ENCODE data around the gene ITGB7. TPM values are rescaled to one million over a fixed set of nuclear protein-coding genes. Genes with fewer than 3 reads are reported as not detected.

Gene ITGB7
- polyA plus RNA-seq, 1 experiment, result 0.63 TPM

GRCh38 chr12:53173085-53173715, 33.9 kb downstream of the ITGB7 start:
- POLR2A ChIA-PET, result no interaction called here
- no peak overlapping the region for H3K4me3 ChIP-seq (ENCODE audit: low read depth, low read length)

DNA sequence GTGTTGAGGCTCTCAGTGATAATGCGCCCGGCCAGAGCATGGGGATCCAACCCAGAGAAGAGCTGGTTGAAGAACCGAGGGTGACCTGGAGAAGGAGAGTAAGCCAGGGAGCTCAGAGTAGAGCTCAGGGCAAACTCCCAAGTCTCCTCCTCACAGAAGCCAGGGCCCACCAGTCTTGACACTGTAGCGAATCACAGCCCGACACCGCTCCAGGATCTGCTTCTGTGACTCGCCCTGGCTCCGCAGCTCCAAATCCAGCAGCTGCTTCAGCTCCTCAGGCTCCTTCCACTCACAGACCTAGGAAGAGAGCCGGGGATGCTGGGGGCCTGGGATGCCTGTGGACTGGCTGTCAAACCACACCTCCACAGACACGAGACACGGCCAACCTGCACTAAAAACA, 34.7 kb downstream of the ITGB7 start:
- POLR2A ChIA-PET, result no interaction called here

More at GRCh38 chr12:53173085-53173715, 33.9 kb downstream of the ITGB7 start:
- Histone ChIP-seq H3K36me3 (ENCODE audit: control insufficient read depth, insufficient read depth, low read length) (peaks cover 5% of the 10 kb centered on the region), H3K27me3 (ENCODE audit: control insufficient read depth, insufficient read depth, low read length) (no peaks in the 10 kb centered on the region)
- CTCF ChIA-PET, result interaction anchor here (1.2 to 8.2 kb wide), 8 partner anchors 13 to 175 kb away, joined by 3 to 69 read pairs (median 4); no protein-coding TSS in a partner anchor
- no peak for TF ChIP-seq CTCF (IDR thresholded peaks at IDR 0.05; ENCODE audit: insufficient read depth, low read depth, low read length)
- no peak for DNase-seq (ENCODE audit: low read depth)

GRCh38 chr12:53171725-53172329, 35.2 kb downstream of the ITGB7 start:
- TF ChIP-seq CTCF (IDR thresholded peaks at IDR 0.05; ENCODE audit: insufficient read depth, low read depth, low read length), result no peak
- H3K36me3 ChIP-seq (ENCODE audit: control insufficient read depth, insufficient read depth, low read length), result peaks cover 5% of the 10 kb centered on the region
- H3K27me3 ChIP-seq (ENCODE audit: control insufficient read depth, insufficient read depth, low read length), result no peaks in the 10 kb centered on the region
- DNase-seq (ENCODE audit: low read depth), result no peak
- no peak overlapping the region for H3K4me3 ChIP-seq (ENCODE audit: low read depth, low read length)
- ChIA-PET POLR2A (no interaction called here), CTCF (interaction anchor here (1.1 to 8.2 kb wide), 5 partner anchors 9 to 106 kb away, joined by 3 to 69 read pairs (median 4); partner anchors contain the start of genes CSAD and ZNF740)

More for the DNA sequence above, 34.7 kb downstream of the ITGB7 start:
- Histone ChIP-seq H3K4me3 (ENCODE audit: low read depth, low read length) (no peak overlapping the region), H3K36me3 (ENCODE audit: control insufficient read depth, insufficient read depth, low read length) (peaks cover 5% of the 10 kb centered on the region), H3K27me3 (ENCODE audit: control insufficient read depth, insufficient read depth, low read length) (no peaks in the 10 kb centered on the region)
- TF ChIP-seq CTCF (IDR thresholded peaks at IDR 0.05; ENCODE audit: insufficient read depth, low read depth, low read length), result no peak
- CTCF ChIA-PET, result interaction anchor here (1.1 to 8.2 kb wide), 8 partner anchors 8 to 176 kb away, joined by 3 to 69 read pairs (median 4); partner anchors contain the start of genes CSAD and ZNF740
- DNase-seq (ENCODE audit: low read depth), result no peak

DNA sequence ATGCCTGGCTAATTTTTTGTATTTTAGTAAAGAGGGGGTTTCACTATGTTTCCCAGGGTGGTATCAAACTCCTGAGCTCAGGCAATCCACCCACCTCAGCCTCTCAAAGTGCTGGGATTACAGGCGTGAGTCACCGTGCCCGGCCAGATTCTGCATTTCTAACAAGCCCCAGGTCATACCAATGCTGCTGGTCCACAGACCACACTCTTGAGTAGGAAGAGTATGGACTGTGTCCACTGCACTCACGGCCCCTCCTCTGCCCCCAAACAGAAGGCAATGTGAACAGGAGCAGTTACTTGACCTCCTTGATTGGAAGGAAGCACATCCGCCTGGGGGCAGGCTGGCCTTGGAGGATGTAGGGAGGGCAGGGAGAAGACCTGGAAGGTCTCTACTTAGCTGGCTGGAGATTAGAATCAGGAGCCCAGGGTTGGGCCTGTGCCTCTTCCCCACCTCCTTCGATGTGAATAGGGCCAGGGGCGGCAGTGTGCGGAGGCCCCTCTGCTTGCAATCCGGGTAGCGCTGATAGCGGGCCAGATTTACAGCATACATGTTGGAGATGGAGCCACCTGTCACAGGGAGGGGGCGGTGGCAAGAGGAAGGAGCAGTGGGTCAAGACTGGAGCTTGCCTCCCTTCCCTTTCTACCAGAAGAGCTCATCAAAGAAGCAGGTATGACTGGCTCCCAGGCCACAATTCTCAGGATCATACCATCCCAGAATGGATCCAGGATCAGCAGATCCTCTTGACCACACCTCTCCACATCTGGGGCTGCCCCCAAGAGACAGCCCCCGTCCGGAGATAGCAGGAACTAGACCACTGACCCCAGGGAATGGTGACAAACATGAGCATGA, 36.0 kb downstream of the ITGB7 start:
- no peak for DNase-seq (ENCODE audit: low read depth)
- Histone ChIP-seq H3K4me3 (ENCODE audit: low read depth, low read length) (no peak overlapping the region), H3K36me3 (ENCODE audit: control insufficient read depth, insufficient read depth, low read length) (peaks cover 5% of the 10 kb centered on the region), H3K27me3 (ENCODE audit: control insufficient read depth, insufficient read depth, low read length) (no peaks in the 10 kb centered on the region)
- ChIA-PET CTCF (interaction anchor here (0.8 to 8.2 kb wide), 5 partner anchors 9 to 105 kb away, joined by 3 to 69 read pairs (median 4); partner anchors contain the start of genes CSAD and ZNF740), POLR2A (no interaction called here)
- no peak for TF ChIP-seq CTCF (IDR thresholded peaks at IDR 0.05; ENCODE audit: insufficient read depth, low read depth, low read length)

- Histone ChIP-seq H3K36me3 (ENCODE audit: control insufficient read depth, insufficient read depth, low read length) (peaks cover 5% of the 10 kb centered on the region), H3K27me3 (ENCODE audit: control insufficient read depth, insufficient read depth, low read length) (no peaks in the 10 kb centered on the region), H3K4me3 (ENCODE audit: low read depth, low read length) (no peak overlapping the region)
- no peak for DNase-seq (ENCODE audit: low read depth)
- ChIA-PET POLR2A (no interaction called here), CTCF (interaction anchor here (0.8 to 8.2 kb wide), 3 partner anchors 10 to 42 kb away, joined by 3 to 69 read pairs (median 3); no protein-coding TSS in a partner anchor)
- no peak for TF ChIP-seq CTCF (IDR thresholded peaks at IDR 0.05; ENCODE audit: insufficient read depth, low read depth, low read length)
Measured at GRCh38 chr12:53170215-53170614, 36.8 kb downstream of the ITGB7 start.
